A549 (cell line): ENCODE measurements around the gene PLAAT2.

Experiments
- CEBPB ChIP-seq, 2 experiments: fragments of >200 bp in 1 of 2; sonication (Bioruptor Twin) in 1 of 2; formaldehyde crosslinking in 1 of 2; IDR thresholded peaks; 2 replicates each; pipeline ENCODE4 v1.6.1; 2012 to 2016
- CHD2 ChIP-seq: fragments of 150-350 bp; IDR thresholded peaks from 2 replicates; pipeline ENCODE4 v1.6.1; 2014; ENCODE audit warnings: low read length; ENCODE audit not compliant: partially characterized antibody
- CHD4 ChIP-seq: fragments of 200-600 bp; sonication (generic); IDR thresholded peaks from 2 replicates; pipeline ENCODE4 v1.6.1; 2016; ENCODE audit warnings: antibody characterized with exemption, mild to moderate bottlenecking, borderline replicate concordance
- CTCF ChIP-seq: fragments of >200 bp; sonication (Bioruptor Twin); formaldehyde crosslinking; IDR thresholded peaks from 3 replicates; pipeline ENCODE4 v1.5.1; 2016
- ELK1 ChIP-seq: fragments of 150-350 bp; IDR thresholded peaks from 2 replicates; pipeline ENCODE4 v1.6.1; 2014; ENCODE audit warnings: low read depth, mild to moderate bottlenecking, low read length
- EP300 ChIP-seq, 2 experiments: fragments of >200 bp; sonication (Bioruptor Twin); formaldehyde crosslinking; IDR thresholded peaks; 2 replicates in 1 of 2; 3 replicates in 1 of 2; pipeline ENCODE4 v1.6.1; 2016 to 2017
- FOSL2 ChIP-seq, 2 experiments: fragments of 450-650 bp in 1 of 2; fragments of >200 bp in 1 of 2; sonication (Bioruptor Twin) in 1 of 2; formaldehyde crosslinking; IDR thresholded peaks; 2 replicates each; pipeline versions ENCODE4 v1.5.0 to v1.6.1; 2016 to 2020; ENCODE audit warnings: mild to moderate bottlenecking in 1 of 2, moderate library complexity in 1 of 2
- KDM5A ChIP-seq: fragments of 200-600 bp; sonication (generic); IDR thresholded peaks from 2 replicates; pipeline ENCODE4 v1.6.1; 2016; ENCODE audit warnings: antibody characterized with exemption, mild to moderate bottlenecking
- MAX ChIP-seq: IDR thresholded peaks from 2 replicates; pipeline ENCODE4 v1.6.1; 2012
- MYC ChIP-seq: IDR thresholded peaks from 2 replicates; pipeline ENCODE4 v1.6.1; 2012; ENCODE audit warnings: mild to moderate bottlenecking, inconsistent platforms, low read length, improper control_type of control experiment, borderline replicate concordance
- RAD21 ChIP-seq, 2 experiments: fragments of >200 bp in 1 of 2; sonication (Bioruptor Twin) in 1 of 2; formaldehyde crosslinking in 1 of 2; IDR thresholded peaks in 1 of 2; conservative IDR thresholded peaks in 1 of 2; 2 replicates in 1 of 2; 3 replicates in 1 of 2; pipeline ENCODE4 v1.6.1; 2012 to 2018; ENCODE audit warnings: inconsistent platforms in 1 of 2
- RFX5 ChIP-seq: fragments of 450-650 bp; IDR thresholded peaks from 2 replicates; pipeline ENCODE4 v1.7.1; 2014; ENCODE audit warnings: antibody characterized with exemption, mild to moderate bottlenecking, moderate library complexity
- SREBF2 ChIP-seq: fragments of 450-650 bp; IDR thresholded peaks from 2 replicates; pipeline ENCODE4 v1.6.1; 2014; ENCODE audit warnings: mild to moderate bottlenecking, moderate library complexity
- ZSCAN20 ChIP-seq: fragments of 250-450 bp; sonication (Bioruptor Pico); IDR thresholded peaks from 2 replicates; pipeline ENCODE4 v1.8.0; 2022; ENCODE audit warnings: mild to moderate bottlenecking, moderate library complexity

GRCh38 chr11:63560506-63561180 lies 2.5 kb downstream of the PLAAT2 start:
- TF ChIP-seq RAD21 (conservative IDR thresholded peaks at IDR 0.05 in 1 of 2, IDR thresholded peaks at IDR 0.05 in 1 of 2) (no peak), CTCF (no peak), CHD4 (no peak), KDM5A (no peak), ELK1 (no peak), ZSCAN20 (CRISPR knock-in tag) (no peak), SREBF2 (no peak), RFX5 (no peak), CEBPB (IDR thresholded peaks at IDR 0.05) (no peak), MAX (no peak), EP300 (IDR thresholded peaks at IDR 0.05) (no peak), MYC (no peak), CHD2 (no peak), FOSL2 (IDR thresholded peaks at IDR 0.05) (no peak), FOSL2 (CRISPR knock-in tag; IDR thresholded peaks at IDR 0.05) (no peak)
